Gastrocnemius medialis (tissue), 4 donors: Measurements from ENCODE around the gene ZNF521. TPM values are rescaled to one million over a fixed set of nuclear protein-coding genes. Genes with fewer than 3 reads are reported as not detected.

Experiments
- ATAC-seq, 2 donors: fragments of 150-250 bp; one replicate each; pipeline ENCODE4 v1.9.1; 2016
- DNase-seq, 2 donors: peaks; one replicate each; pipeline ENCODE4 v3.0.0-alpha.2; 2019
- H3K27ac ChIP-seq, 4 donors: fragments of 200-600 bp; sonication (generic); 1 replicate in 1 of 4; 2 replicates in 3 of 4; pipeline ENCODE4 v1.5.1; 2016 to 2018; ENCODE audit warnings: mild to moderate bottlenecking in 2 of 4, moderate library complexity in 1 of 4
- H3K27me3 ChIP-seq, 3 donors: fragments of 200-600 bp; sonication (generic) in 2 of 3; 1 replicate in 1 of 3; 2 replicates in 2 of 3; pipeline versions ENCODE4 v1.5.1 to v1.6.0; 2016 to 2019; ENCODE audit warnings: mild to moderate bottlenecking in 1 of 3, moderate library complexity in 1 of 3
- H3K36me3 ChIP-seq, 2 donors: fragments of 200-600 bp; sonication (generic) in 1 of 2; one replicate each; pipeline ENCODE4 v1.5.1; 2017 to 2018
- H3K4me1 ChIP-seq, 2 donors: fragments of 200-600 bp; sonication (generic) in 1 of 2; one replicate each; pipeline ENCODE4 v1.5.1; 2016 to 2017; ENCODE audit warnings: mild to moderate bottlenecking in 2 of 2
- H3K4me3 ChIP-seq, 4 donors: fragments of 200-600 bp; sonication (generic) in 3 of 4; 1 replicate in 1 of 4; 2 replicates in 3 of 4; pipeline ENCODE4 v1.5.1; 2016 to 2019; ENCODE audit warnings: mild to moderate bottlenecking in 2 of 4
- H3K9me3 ChIP-seq, 3 donors: fragments of 200-600 bp; sonication (generic) in 2 of 3; 1 replicate in 1 of 3; 2 replicates in 2 of 3; pipeline ENCODE4 v1.5.1; 2016 to 2019
- POLR2A ChIP-seq, 2 donors: fragments of 450-650 bp; IDR thresholded peaks; one replicate each; pipeline ENCODE4 v1.6.1; 2017; ENCODE audit warnings: antibody characterized with exemption in 2 of 2, mild to moderate bottlenecking in 2 of 2, moderate library complexity in 2 of 2
- in situ Hi-C, 4 donors: fragments of 200-750 bp; cut with MboI; loops; one replicate each; pipeline versions ENCODE4 v1.15.0 to v1.8.0; 2017; ENCODE audit warnings: low sequenced_read_pairs in 4 of 4
- intact Hi-C: fragments of 100-400 bp; cut with DNase I; formaldehyde crosslinking; loops from one replicate; pipeline ENCODE4 v1.15.1; 2023; ENCODE audit warnings: low total_unique reads
- total RNA-seq, 4 donors: library from RNA; depleted of rRNA; stranded (reverse); fragments of >200 nt; gene quantifications; one replicate each; pipeline versions ENCODE4 v1.1.0 to v1.2.3, GENCODE V29; 2016
- TF ChIP-seq, protein P1 (sequence below), 5 experiments: fragments of 450-650 bp in 3 of 5; fragments of 200-600 bp in 2 of 5; sonication (generic) in 2 of 5; IDR thresholded peaks in 4 of 5; conservative IDR thresholded peaks in 1 of 5; 1 replicate in 4 of 5; 2 replicates in 1 of 5; pipeline ENCODE4 v1.5.1; 2016 to 2019; ENCODE audit warnings: antibody characterized with exemption in 5 of 5, mild to moderate bottlenecking in 3 of 5, moderate library complexity in 3 of 5

The ZNF521 gene
- total RNA-seq, 4 donors from 2014 or later: 3.5 to 15.6 (median 4.7) TPM

DNA sequence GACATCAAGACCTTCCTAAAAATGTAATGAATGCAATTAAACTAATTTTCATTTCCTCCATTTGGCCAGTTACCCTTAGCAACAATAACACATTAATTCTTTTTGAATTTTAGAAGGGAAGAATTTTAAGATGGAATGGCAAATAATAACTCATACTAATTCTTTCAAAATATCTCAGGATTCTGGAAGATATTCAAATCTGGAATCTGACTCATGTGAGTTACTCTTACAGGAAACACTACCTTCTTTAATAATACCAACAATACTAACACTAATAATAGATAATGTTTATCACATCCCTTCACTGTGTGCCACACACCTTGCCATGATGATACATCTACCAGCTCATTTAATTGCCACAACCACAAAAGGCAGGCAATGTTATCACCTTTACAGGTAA lies 46.4 kb downstream of the ZNF521 start:
- DNase-seq (no peak), ATAC-seq (no peak)
- in situ Hi-C loops (no loop called here), intact Hi-C loops (no loop called here)
- no peak for TF ChIP-seq POLR2A (IDR thresholded peaks at IDR 0.05)
- TF ChIP-seq, protein P1, sequence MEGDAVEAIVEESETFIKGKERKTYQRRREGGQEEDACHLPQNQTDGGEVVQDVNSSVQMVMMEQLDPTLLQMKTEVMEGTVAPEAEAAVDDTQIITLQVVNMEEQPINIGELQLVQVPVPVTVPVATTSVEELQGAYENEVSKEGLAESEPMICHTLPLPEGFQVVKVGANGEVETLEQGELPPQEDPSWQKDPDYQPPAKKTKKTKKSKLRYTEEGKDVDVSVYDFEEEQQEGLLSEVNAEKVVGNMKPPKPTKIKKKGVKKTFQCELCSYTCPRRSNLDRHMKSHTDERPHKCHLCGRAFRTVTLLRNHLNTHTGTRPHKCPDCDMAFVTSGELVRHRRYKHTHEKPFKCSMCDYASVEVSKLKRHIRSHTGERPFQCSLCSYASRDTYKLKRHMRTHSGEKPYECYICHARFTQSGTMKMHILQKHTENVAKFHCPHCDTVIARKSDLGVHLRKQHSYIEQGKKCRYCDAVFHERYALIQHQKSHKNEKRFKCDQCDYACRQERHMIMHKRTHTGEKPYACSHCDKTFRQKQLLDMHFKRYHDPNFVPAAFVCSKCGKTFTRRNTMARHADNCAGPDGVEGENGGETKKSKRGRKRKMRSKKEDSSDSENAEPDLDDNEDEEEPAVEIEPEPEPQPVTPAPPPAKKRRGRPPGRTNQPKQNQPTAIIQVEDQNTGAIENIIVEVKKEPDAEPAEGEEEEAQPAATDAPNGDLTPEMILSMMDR (IDR thresholded peaks at IDR 0.05 in 4 of 5, conservative IDR thresholded peaks at IDR 0.05 in 1 of 5): no peak
- Histone ChIP-seq H3K4me3 (no peak overlapping the region), H3K36me3 (no peaks in the 10 kb centered on the region), H3K4me1 (no peaks in the 10 kb centered on the region), H3K9me3 (no peaks in the 10 kb centered on the region), H3K27ac (no peak overlapping the region), H3K27me3 (no peaks in the 10 kb centered on the region)

DNA sequence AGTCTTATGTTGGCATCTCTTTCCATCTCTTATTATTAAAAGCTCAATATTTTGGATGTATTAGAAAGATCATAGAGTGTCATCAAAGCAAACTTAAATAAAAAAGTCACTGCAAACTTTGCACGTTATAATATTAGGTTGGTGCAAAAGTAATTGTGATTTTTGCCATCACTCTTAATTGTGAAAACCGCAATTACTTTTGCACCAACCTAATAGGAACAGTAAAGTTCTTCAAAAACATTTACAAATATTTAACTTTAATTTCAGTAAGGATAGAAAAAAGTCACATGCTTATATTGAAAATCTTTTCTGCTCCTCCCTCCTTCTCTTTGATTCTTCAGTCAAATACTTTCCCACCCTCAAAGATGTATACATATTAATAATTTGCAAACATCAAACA lies 51.5 kb downstream of the ZNF521 start:
- no peaks in the 10 kb centered on the region for H3K27me3 ChIP-seq
- in situ Hi-C loops (no loop called here), intact Hi-C loops (loop anchor here (2.0 kb wide), 1 partner anchor 48 kb away; no protein-coding TSS in a partner anchor)
- H3K9me3 ChIP-seq: no peaks in the 10 kb centered on the region
- H3K27ac ChIP-seq: no peak overlapping the region
- DNase-seq: no peak
- no peaks in the 10 kb centered on the region for H3K36me3 ChIP-seq
- TF ChIP-seq POLR2A (IDR thresholded peaks at IDR 0.05): no peak
- TF ChIP-seq, protein P1 (IDR thresholded peaks at IDR 0.05 in 4 of 5, conservative IDR thresholded peaks at IDR 0.05 in 1 of 5): no peak
- ATAC-seq: no peak
- no peak overlapping the region for H3K4me3 ChIP-seq
- H3K4me1 ChIP-seq: peaks cover 23 to 24% of the 10 kb centered on the region in 2 donors

DNA sequence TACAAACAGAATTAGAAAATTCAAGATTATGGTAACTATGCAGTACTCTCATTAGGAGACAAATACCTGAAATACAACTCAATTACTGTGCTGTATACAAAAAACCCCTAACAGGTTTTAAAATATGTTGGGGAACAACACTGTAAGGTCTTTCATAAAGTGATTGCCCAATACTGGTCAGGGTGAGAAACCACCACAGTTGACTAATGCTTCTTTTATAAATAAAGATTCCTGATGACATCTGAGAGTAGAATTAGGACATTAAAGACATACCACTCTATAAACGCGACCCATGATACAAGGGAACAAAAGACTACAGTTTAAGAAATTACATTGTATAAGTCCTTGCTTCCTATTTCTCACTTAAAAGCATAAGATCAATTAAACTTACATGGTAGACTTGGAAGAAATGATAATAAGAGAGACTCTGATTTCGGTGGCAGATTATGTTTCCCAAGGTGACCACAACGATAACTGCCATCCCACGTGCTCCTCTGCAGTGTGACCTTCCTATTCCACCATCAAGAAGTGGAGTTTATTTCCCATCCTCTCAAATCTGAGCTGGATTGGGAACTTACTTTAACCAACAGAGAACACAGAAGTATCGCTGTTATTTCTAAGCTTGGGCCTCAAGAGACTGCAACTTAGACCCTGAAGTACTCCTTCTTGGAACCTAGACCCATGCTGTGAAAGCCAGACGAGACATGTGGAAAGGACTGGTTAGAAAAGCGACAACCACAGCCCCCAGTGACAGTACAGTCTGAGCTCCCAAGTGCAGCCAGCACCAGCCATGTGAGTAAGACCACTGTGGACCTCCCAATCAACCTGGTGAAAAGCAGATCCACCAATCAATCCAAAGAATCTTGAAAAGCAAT lies 52.3 kb downstream of the ZNF521 start:
- TF ChIP-seq POLR2A (IDR thresholded peaks at IDR 0.05): no peak
- TF ChIP-seq, protein P1 (IDR thresholded peaks at IDR 0.05 in 4 of 5, conservative IDR thresholded peaks at IDR 0.05 in 1 of 5): no peak
- peaks cover 23 to 24% of the 10 kb centered on the region in 2 donors for H3K4me1 ChIP-seq
- peak overlapping the region; percentile 63 to 73 (median 70) for H3K27ac ChIP-seq
- ATAC-seq (peak; percentile 63 to 70), DNase-seq (no peak)
- no peaks in the 10 kb centered on the region for H3K36me3 ChIP-seq
- no peaks in the 10 kb centered on the region for H3K9me3 ChIP-seq
- H3K4me3 ChIP-seq: no peak overlapping the region
- intact Hi-C loops: loop anchor here (2.0 to 5.0 kb wide), 3 partner anchors 49 to 312 kb away; no protein-coding TSS in a partner anchor
- H3K27me3 ChIP-seq: no peaks in the 10 kb centered on the region
- in situ Hi-C loops: no loop called here

DNA sequence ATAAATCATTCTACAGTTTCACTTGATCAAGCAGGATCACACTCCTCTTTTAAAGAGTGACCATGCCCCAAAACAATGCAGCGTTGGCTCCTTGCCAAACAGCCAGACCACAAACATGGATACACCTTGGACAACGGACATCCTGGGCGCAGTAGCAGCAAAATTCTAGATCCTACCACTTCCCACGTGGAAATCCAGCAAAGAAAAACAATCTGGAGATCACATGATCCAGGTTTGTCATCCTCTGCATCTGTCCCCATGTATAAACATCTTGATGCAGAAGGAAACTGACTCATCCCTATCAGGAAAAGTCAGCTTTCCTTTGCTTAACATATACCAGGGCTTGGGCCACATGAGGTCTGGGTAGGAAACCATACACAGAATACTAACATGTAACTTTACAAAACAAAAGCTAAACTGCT lies 53.1 kb downstream of the ZNF521 start:
- in situ Hi-C loops: no loop called here
- Histone ChIP-seq H3K9me3 (no peaks in the 10 kb centered on the region), H3K4me3 (no peak overlapping the region), H3K27me3 (no peaks in the 10 kb centered on the region), H3K36me3 (no peaks in the 10 kb centered on the region), H3K27ac (peak overlapping the region; percentile 63 to 73 (median 70)), H3K4me1 (peaks cover 23 to 24% of the 10 kb centered on the region in 2 donors)
- TF ChIP-seq POLR2A (IDR thresholded peaks at IDR 0.05): no peak
- TF ChIP-seq, protein P1 (IDR thresholded peaks at IDR 0.05 in 4 of 5, conservative IDR thresholded peaks at IDR 0.05 in 1 of 5): no peak
- DNase-seq (peak; percentile 55 to 64), ATAC-seq (peak; percentile 88 to 98)
- intact Hi-C loops: loop anchor here (5.0 kb wide), 2 partner anchors 67 to 312 kb away; no protein-coding TSS in a partner anchor
